ENCODE results near the gene SHROOM4. TPM values are rescaled to one million over a fixed set of nuclear protein-coding genes. Genes with fewer than 3 reads are reported as not detected.

Gene SHROOM4
- total and polyA plus RNA-seq, 2 donors (not counting 1 experiment from before 2014, with no cell fraction given) = not detected

DNA sequence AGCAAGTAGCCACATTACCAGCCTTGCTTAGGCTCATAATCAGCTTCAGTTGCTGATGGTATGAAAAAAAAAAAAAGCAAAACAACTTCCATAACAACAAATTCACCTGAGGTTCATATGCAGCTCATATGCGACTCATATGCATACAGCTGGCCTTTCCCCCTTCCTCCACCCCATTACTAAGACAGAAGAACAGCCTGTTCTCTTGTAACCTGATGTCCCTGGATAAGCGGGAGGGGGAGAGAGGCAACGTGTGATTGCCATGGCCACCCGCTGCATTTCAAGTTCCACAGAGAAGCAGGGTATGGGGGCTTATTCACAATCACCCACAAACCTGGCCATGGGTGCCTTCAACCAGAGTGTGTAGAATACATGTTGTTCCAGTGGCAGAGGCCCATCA is 248.3 kb downstream of the SHROOM4 start:
- ATAC-seq (ENCODE audit: low read depth) (no peak), DNase-seq (no peak)
- no peaks in the 10 kb centered on the region for H3K9me3 Mint-ChIP-seq (ENCODE audit: insufficient read depth)
- no peaks in the 10 kb centered on the region for H3K36me3 ChIP-seq (replicated peaks in 1 of 2; ENCODE audit: control extremely low read depth in 1 of 2, control insufficient read depth in 1 of 2, extremely low read depth in 1 of 2, insufficient read depth in 2 of 2, low read length in 1 of 2)
- ChIA-PET CTCF (no interaction called here), POLR2A (no interaction called here)
- H3K4me3 ChIP-seq (ENCODE audit: control extremely low read depth in 1 of 5, extremely low read depth in 1 of 5, insufficient read depth in 1 of 5, low read depth in 2 of 5, low read length in 4 of 5) = no peak overlapping the region
- TF ChIP-seq EZH2 (IDR thresholded peaks at IDR 0.05; ENCODE audit: borderline replicate concordance, insufficient read depth, low read depth, low read length, poor library complexity, severe bottlenecking) = no peak
- TF ChIP-seq, protein P1, sequence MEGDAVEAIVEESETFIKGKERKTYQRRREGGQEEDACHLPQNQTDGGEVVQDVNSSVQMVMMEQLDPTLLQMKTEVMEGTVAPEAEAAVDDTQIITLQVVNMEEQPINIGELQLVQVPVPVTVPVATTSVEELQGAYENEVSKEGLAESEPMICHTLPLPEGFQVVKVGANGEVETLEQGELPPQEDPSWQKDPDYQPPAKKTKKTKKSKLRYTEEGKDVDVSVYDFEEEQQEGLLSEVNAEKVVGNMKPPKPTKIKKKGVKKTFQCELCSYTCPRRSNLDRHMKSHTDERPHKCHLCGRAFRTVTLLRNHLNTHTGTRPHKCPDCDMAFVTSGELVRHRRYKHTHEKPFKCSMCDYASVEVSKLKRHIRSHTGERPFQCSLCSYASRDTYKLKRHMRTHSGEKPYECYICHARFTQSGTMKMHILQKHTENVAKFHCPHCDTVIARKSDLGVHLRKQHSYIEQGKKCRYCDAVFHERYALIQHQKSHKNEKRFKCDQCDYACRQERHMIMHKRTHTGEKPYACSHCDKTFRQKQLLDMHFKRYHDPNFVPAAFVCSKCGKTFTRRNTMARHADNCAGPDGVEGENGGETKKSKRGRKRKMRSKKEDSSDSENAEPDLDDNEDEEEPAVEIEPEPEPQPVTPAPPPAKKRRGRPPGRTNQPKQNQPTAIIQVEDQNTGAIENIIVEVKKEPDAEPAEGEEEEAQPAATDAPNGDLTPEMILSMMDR (IDR thresholded peaks at IDR 0.05) = no peak
- intact Hi-C loops (cut with micrococcal nuclease) = no loop called here
- no peak overlapping the region for H3K9ac ChIP-seq (ENCODE audit: low read length)
- H3K4me3 Mint-ChIP-seq = no peak overlapping the region
- no peak overlapping the region for H3K4me2 ChIP-seq (replicated peaks; ENCODE audit: low read depth, low read length, poor library complexity, severe bottlenecking)
- no peaks in the 10 kb centered on the region for H3K4me1 ChIP-seq (ENCODE audit: control insufficient read depth in 2 of 2, insufficient read depth in 2 of 2, low read length in 2 of 2)
- no peaks in the 10 kb centered on the region for H4K20me1 ChIP-seq (ENCODE audit: control insufficient read depth, insufficient read depth, low read length, poor library complexity, severe bottlenecking)
- no peaks in the 10 kb centered on the region for H3K4me1 Mint-ChIP-seq
- H3K27me3 Mint-ChIP-seq = no peaks in the 10 kb centered on the region
- H3K27ac Mint-ChIP-seq = no peak overlapping the region
- WGBS (ENCODE audit: insufficient coverage) = no CpG with 5 or more reads among the region's 4 CpGs
- H3K9me3 ChIP-seq (ENCODE audit: control extremely low read depth in 1 of 3, control insufficient read depth in 2 of 3, insufficient read depth in 1 of 3, low read length in 2 of 3) = no peaks in the 10 kb centered on the region
- no peaks in the 10 kb centered on the region for H3K27me3 ChIP-seq (replicated peaks in 1 of 4; ENCODE audit: control extremely low read depth in 1 of 4, control insufficient read depth in 3 of 4, insufficient read depth in 4 of 4, low read length in 3 of 4)
- no peaks in the 10 kb centered on the region for H3K79me2 ChIP-seq (ENCODE audit: control insufficient read depth, insufficient read depth, low read length)
- no peak overlapping the region for H3K27ac ChIP-seq (ENCODE audit: low read length in 2 of 2)
- no peak overlapping the region for H2AFZ ChIP-seq (ENCODE audit: insufficient read depth, low read depth, low read length, poor library complexity, severe bottlenecking)

Small RNAs within 50 kb of the gene (small RNA-seq; reads per million reads assigned to genes)
- not detected for gene RNU6-935P (ENCODE audit: insufficient read length, low read depth, low replicate concordance)

Other genes with a start within 250 kb of the SHROOM4 start
- not detected in 2 replicates for gene BMP15, start 96.5 kb upstream of the SHROOM4 start, total RNA-seq
- gene BMP15, start 96.5 kb upstream of the SHROOM4 start, polyA plus RNA-seq = not detected in 2 replicates